ENCODE data around the gene MBD5. TPM values are rescaled to one million over a fixed set of nuclear protein-coding genes. Genes with fewer than 3 reads are reported as not detected.
"Not testable (repeated sequence)": the region's sequence is repeated elsewhere in the genome, so short reads cannot be mapped to it uniquely, and the experiment has no call there.

Gene MBD5
- total and polyA plus RNA-seq, 2 donors (not counting 1 experiment from before 2014, with no cell fraction given), result 10.9 to 69.7 TPM

- Histone ChIP-seq H3K4me1 (ENCODE audit: control insufficient read depth in 2 of 2, insufficient read depth in 2 of 2, low read length in 2 of 2) (no peaks in the 10 kb centered on the region), H3K4me2 (replicated peaks; ENCODE audit: low read depth, low read length, poor library complexity, severe bottlenecking) (no peak overlapping the region), H3K27me3 (replicated peaks in 1 of 4; ENCODE audit: control extremely low read depth in 1 of 4, control insufficient read depth in 3 of 4, insufficient read depth in 4 of 4, low read length in 3 of 4) (no peaks in the 10 kb centered on the region), H3K27ac (ENCODE audit: low read length in 2 of 2) (no peak overlapping the region), H2AFZ (ENCODE audit: insufficient read depth, low read depth, low read length, poor library complexity, severe bottlenecking) (peak overlapping the region; percentile 14), H3K9me3 (ENCODE audit: control extremely low read depth in 1 of 3, control insufficient read depth in 2 of 3, insufficient read depth in 1 of 3, low read length in 2 of 3) (no peaks in the 10 kb centered on the region), H3K79me2 (ENCODE audit: control insufficient read depth, insufficient read depth, low read length) (peaks cover 82% of the 10 kb centered on the region), H4K20me1 (ENCODE audit: control insufficient read depth, insufficient read depth, low read length, poor library complexity, severe bottlenecking) (peaks cover 34% of the 10 kb centered on the region), H3K4me3 (ENCODE audit: control extremely low read depth in 1 of 5, extremely low read depth in 1 of 5, insufficient read depth in 1 of 5, low read depth in 2 of 5, low read length in 4 of 5) (no peak overlapping the region), H3K36me3 (replicated peaks in 1 of 2; ENCODE audit: control extremely low read depth in 1 of 2, control insufficient read depth in 1 of 2, extremely low read depth in 1 of 2, insufficient read depth in 2 of 2, low read length in 1 of 2) (no peaks in the 10 kb centered on the region), H3K9ac (ENCODE audit: low read length) (no peak overlapping the region)
- intact Hi-C loops (cut with micrococcal nuclease), result loop anchor here (1.0 to 10.0 kb wide), 5 partner anchors 53 to 1572 kb away; no protein-coding TSS in a partner anchor
- H3K4me3 Mint-ChIP-seq, result no peak overlapping the region
- ChIA-PET CTCF (interaction anchor here (0.8 to 6.8 kb wide), 19 partner anchors 10 to 1572 kb away, joined by 3 to 143 read pairs (median 5); partner anchors contain the start of genes MBD5 and ORC4), POLR2A (no interaction called here)
- no CpG with 5 or more reads among the region's 4 CpGs for WGBS (ENCODE audit: insufficient coverage)
- H3K27me3 Mint-ChIP-seq, result no peaks in the 10 kb centered on the region
- DNase-seq, result peak; percentile 67
- H3K4me1 Mint-ChIP-seq, result peaks cover 27% of the 10 kb centered on the region
- no peak overlapping the region for H3K27ac Mint-ChIP-seq
- TF ChIP-seq EZH2 (IDR thresholded peaks at IDR 0.05; ENCODE audit: borderline replicate concordance, insufficient read depth, low read depth, low read length, poor library complexity, severe bottlenecking), result no peak
- peak; percentile 96 for TF ChIP-seq CTCF (IDR thresholded peaks at IDR 0.05)
- peak; percentile 68 for ATAC-seq (ENCODE audit: low read depth)
- H3K9me3 Mint-ChIP-seq (ENCODE audit: insufficient read depth), result no peaks in the 10 kb centered on the region
Observed at GRCh38 chr2:147989809-147990403, 31.0 kb upstream of the MBD5 start.

GRCh38 chr2:147994965-147995364 is 25.9 kb upstream of the MBD5 start:
- H3K4me3 Mint-ChIP-seq; DNase-seq; H3K4me3 ChIP-seq (ENCODE audit: control extremely low read depth in 1 of 5, extremely low read depth in 1 of 5, insufficient read depth in 1 of 5, low read depth in 2 of 5, low read length in 4 of 5); H3K27me3 ChIP-seq (replicated peaks in 1 of 4; ENCODE audit: control extremely low read depth in 1 of 4, control insufficient read depth in 3 of 4, insufficient read depth in 4 of 4, low read length in 3 of 4); POLR2A ChIA-PET; H3K9ac ChIP-seq (ENCODE audit: low read length); H3K4me1 ChIP-seq (ENCODE audit: control insufficient read depth in 2 of 2, insufficient read depth in 2 of 2, low read length in 2 of 2); H3K36me3 ChIP-seq (replicated peaks in 1 of 2; ENCODE audit: control extremely low read depth in 1 of 2, control insufficient read depth in 1 of 2, extremely low read depth in 1 of 2, insufficient read depth in 2 of 2, low read length in 1 of 2); H3K27ac ChIP-seq (ENCODE audit: low read length in 2 of 2); ATAC-seq (ENCODE audit: low read depth); H2AFZ ChIP-seq (ENCODE audit: insufficient read depth, low read depth, low read length, poor library complexity, severe bottlenecking); H3K9me3 Mint-ChIP-seq (ENCODE audit: insufficient read depth); H3K27me3 Mint-ChIP-seq; H3K27ac Mint-ChIP-seq; H3K4me2 ChIP-seq (replicated peaks; ENCODE audit: low read depth, low read length, poor library complexity, severe bottlenecking): not testable (repeated sequence)
- CTCF ChIA-PET, result interaction anchor here (1.2 kb wide), 1 partner anchor 515 kb away, joined by 4 read pairs; no protein-coding TSS in a partner anchor
- H3K9me3 ChIP-seq (ENCODE audit: control extremely low read depth in 1 of 3, control insufficient read depth in 2 of 3, insufficient read depth in 1 of 3, low read length in 2 of 3), result peaks cover 0 to 10% (median 2%) of the 10 kb centered on the region in 3 donors
- WGBS (ENCODE audit: insufficient coverage), result 100% methylated on average over 4 of the region's 7 CpGs
- peaks cover 54% of the 10 kb centered on the region for H3K79me2 ChIP-seq (ENCODE audit: control insufficient read depth, insufficient read depth, low read length)
- intact Hi-C loops (cut with micrococcal nuclease), result loop anchor here (10.0 kb wide), 1 partner anchor 210 kb away; no protein-coding TSS in a partner anchor
- peaks cover 24% of the 10 kb centered on the region for H4K20me1 ChIP-seq (ENCODE audit: control insufficient read depth, insufficient read depth, low read length, poor library complexity, severe bottlenecking)
- H3K4me1 Mint-ChIP-seq, result peaks cover 22% of the 10 kb centered on the region
